ENCODE results near the gene ZNF528.

Gene ZNF528

GRCh38 chr19:52415711-52416110, 18.1 kb downstream of the ZNF528 start:
- TF ChIP-seq RAD21 (IDR thresholded peaks at IDR 0.05; ENCODE audit: low read depth) (no peak), NFIC (IDR thresholded peaks at IDR 0.05) (no peak), FOXM1 (IDR thresholded peaks at IDR 0.05; ENCODE audit: borderline replicate concordance, low read depth) (no peak), YY1 (IDR thresholded peaks at IDR 0.05; ENCODE audit: low read depth) (no peak), TEAD4 (IDR thresholded peaks at IDR 0.05) (no peak), EGR1 (IDR thresholded peaks at IDR 0.05) (no peak), TAF1 (IDR thresholded peaks at IDR 0.05; ENCODE audit: low read depth) (no peak), ZBTB7A (IDR thresholded peaks at IDR 0.05; ENCODE audit: low read depth) (no peak), EP300 (IDR thresholded peaks at IDR 0.05; ENCODE audit: borderline replicate concordance) (no peak), MAX (IDR thresholded peaks at IDR 0.05) (no peak), REST (IDR thresholded peaks at IDR 0.05; ENCODE audit: low read depth) (no peak), USF1 (IDR thresholded peaks at IDR 0.05) (no peak), TCF12 (IDR thresholded peaks at IDR 0.05; ENCODE audit: low read depth) (no peak), CREB1 (IDR thresholded peaks at IDR 0.05; ENCODE audit: low read depth) (no peak), CEBPB (IDR thresholded peaks at IDR 0.05) (no peak)

- TF ChIP-seq TCF12 (IDR thresholded peaks at IDR 0.05; ENCODE audit: low read depth) (no peak), CEBPB (IDR thresholded peaks at IDR 0.05) (no peak), FOXM1 (IDR thresholded peaks at IDR 0.05; ENCODE audit: borderline replicate concordance, low read depth) (no peak), MAX (IDR thresholded peaks at IDR 0.05) (no peak), ZBTB7A (IDR thresholded peaks at IDR 0.05; ENCODE audit: low read depth) (no peak), TAF1 (IDR thresholded peaks at IDR 0.05; ENCODE audit: low read depth) (no peak), REST (IDR thresholded peaks at IDR 0.05; ENCODE audit: low read depth) (no peak), NFIC (IDR thresholded peaks at IDR 0.05) (no peak), EP300 (IDR thresholded peaks at IDR 0.05; ENCODE audit: borderline replicate concordance) (no peak), USF1 (IDR thresholded peaks at IDR 0.05) (no peak), CREB1 (IDR thresholded peaks at IDR 0.05; ENCODE audit: low read depth) (no peak), YY1 (IDR thresholded peaks at IDR 0.05; ENCODE audit: low read depth) (no peak), EGR1 (IDR thresholded peaks at IDR 0.05) (no peak), TEAD4 (IDR thresholded peaks at IDR 0.05) (no peak), RAD21 (IDR thresholded peaks at IDR 0.05; ENCODE audit: low read depth) (no peak)
Measured at GRCh38 chr19:52428937-52429336, 31.3 kb downstream of the ZNF528 start, which contains the start of gene ZNF534. Gene ZNF534, plus strand, starts transcription at chr19:52429148. Its CDS starts 2,327 bp downstream, at chr19:52431475.

GRCh38 chr19:52442179-52442578, 44.5 kb downstream of the ZNF528 start:
- no peak for TF ChIP-seq YY1 (IDR thresholded peaks at IDR 0.05; ENCODE audit: low read depth)
- TF ChIP-seq FOXM1 (IDR thresholded peaks at IDR 0.05; ENCODE audit: borderline replicate concordance, low read depth): no peak
- no peak for TF ChIP-seq REST (IDR thresholded peaks at IDR 0.05; ENCODE audit: low read depth)
- no peak for TF ChIP-seq MAX (IDR thresholded peaks at IDR 0.05)
- TF ChIP-seq TCF12 (IDR thresholded peaks at IDR 0.05; ENCODE audit: low read depth): no peak
- no peak for TF ChIP-seq USF1 (IDR thresholded peaks at IDR 0.05)
- TF ChIP-seq NFIC (IDR thresholded peaks at IDR 0.05): no peak
- TF ChIP-seq ZBTB7A (IDR thresholded peaks at IDR 0.05; ENCODE audit: low read depth): no peak
- no peak for TF ChIP-seq RAD21 (IDR thresholded peaks at IDR 0.05; ENCODE audit: low read depth)
- TF ChIP-seq CEBPB (IDR thresholded peaks at IDR 0.05): no peak

- TF ChIP-seq CREB1 (IDR thresholded peaks at IDR 0.05; ENCODE audit: low read depth) (no peak), EP300 (IDR thresholded peaks at IDR 0.05; ENCODE audit: borderline replicate concordance) (no peak), ZBTB7A (IDR thresholded peaks at IDR 0.05; ENCODE audit: low read depth) (no peak), YY1 (IDR thresholded peaks at IDR 0.05; ENCODE audit: low read depth) (no peak), TAF1 (IDR thresholded peaks at IDR 0.05; ENCODE audit: low read depth) (no peak), MAX (IDR thresholded peaks at IDR 0.05) (no peak), REST (IDR thresholded peaks at IDR 0.05; ENCODE audit: low read depth) (no peak), RAD21 (IDR thresholded peaks at IDR 0.05; ENCODE audit: low read depth) (no peak), EGR1 (IDR thresholded peaks at IDR 0.05) (no peak), TCF12 (IDR thresholded peaks at IDR 0.05; ENCODE audit: low read depth) (no peak), USF1 (IDR thresholded peaks at IDR 0.05) (no peak), CEBPB (IDR thresholded peaks at IDR 0.05) (no peak), TEAD4 (IDR thresholded peaks at IDR 0.05) (no peak), NFIC (IDR thresholded peaks at IDR 0.05) (no peak), FOXM1 (IDR thresholded peaks at IDR 0.05; ENCODE audit: borderline replicate concordance, low read depth) (no peak)
Measured at GRCh38 chr19:52444506-52444905, 46.9 kb downstream of the ZNF528 start.
